ENCODE data around the gene LDHD.

Gene LDHD

DNA sequence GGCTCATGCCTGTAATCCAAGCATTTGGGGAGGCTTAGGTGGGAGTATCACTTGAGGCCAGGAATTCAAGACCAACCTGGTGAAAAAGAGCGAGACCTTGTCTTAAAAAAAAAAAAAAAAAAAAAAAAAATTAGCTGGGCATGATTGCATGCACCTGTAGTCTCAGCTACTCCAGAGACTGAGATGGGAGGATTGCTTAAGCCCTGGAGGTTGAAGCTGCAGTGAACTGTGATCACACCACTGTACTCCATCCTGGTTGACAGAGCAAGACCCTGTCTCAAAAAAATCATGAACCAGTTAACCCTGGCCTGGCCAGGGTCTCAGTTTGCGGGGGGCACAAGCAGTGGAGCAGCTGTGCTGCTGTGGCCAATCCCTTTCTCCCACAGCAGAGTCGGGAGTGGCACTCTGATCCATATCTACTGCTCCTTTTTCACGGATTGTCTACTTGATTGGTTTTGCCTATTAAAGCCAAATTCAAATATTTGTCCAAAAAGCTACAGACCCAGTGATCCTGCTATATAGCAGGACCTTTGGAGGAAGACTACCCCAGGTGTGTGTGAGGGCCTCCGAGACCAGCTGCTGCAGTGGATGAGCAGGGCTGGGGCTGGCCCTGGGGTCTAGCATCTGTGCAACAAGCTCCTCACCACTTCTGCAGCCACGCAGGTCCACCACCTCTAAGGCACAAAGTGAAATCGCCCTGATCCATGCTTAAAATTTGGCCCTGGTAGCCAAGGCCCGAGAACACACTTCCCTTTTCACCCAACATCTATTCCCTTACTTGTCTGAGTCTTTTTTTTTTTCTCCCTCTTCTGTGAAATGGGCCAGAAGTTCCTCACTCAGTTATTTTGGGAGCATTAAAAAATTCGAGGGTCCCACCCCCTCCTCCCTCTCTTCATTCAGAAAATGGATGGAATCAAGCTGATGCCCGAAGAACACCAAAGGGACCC is 48.2 kb downstream of the LDHD start:
- Histone ChIP-seq H3K79me2 (ENCODE audit: insufficient read depth, low read length) (peaks cover 100% of the 10 kb centered on the region), H3F3A (ENCODE audit: low read depth) (no peaks in the 10 kb centered on the region), H3K4me3 (ENCODE audit: low read length, poor library complexity, severe bottlenecking) (no peak overlapping the region), H3K9me3 (ENCODE audit: insufficient read depth, low read depth, low read length) (no peaks in the 10 kb centered on the region), H3K27me3 (ENCODE audit: insufficient read depth, low read length, poor library complexity, severe bottlenecking) (no peaks in the 10 kb centered on the region), H2AFZ (ENCODE audit: low read length) (no peak overlapping the region), H3K36me3 (ENCODE audit: insufficient read depth, low read length) (peaks cover 26% of the 10 kb centered on the region; the same call in 1 of the 2 replicates), H3K9me2 (replicated peaks; ENCODE audit: low read depth, low read length) (no peaks in the 10 kb centered on the region), H3K4me1 (ENCODE audit: insufficient read depth, low read length, poor library complexity, severe bottlenecking) (peaks cover 91% of the 10 kb centered on the region), H3K4me2 (ENCODE audit: low read depth, low read length, poor library complexity, severe bottlenecking) (peak overlapping the region; percentile 35), H3K9ac (ENCODE audit: low read depth, low read length, poor library complexity, severe bottlenecking) (peak overlapping the region; percentile 39), H4K20me1 (ENCODE audit: insufficient read depth, low read length, poor library complexity, severe bottlenecking) (peaks cover 49% of the 10 kb centered on the region)
- TF ChIP-seq, protein P1, sequence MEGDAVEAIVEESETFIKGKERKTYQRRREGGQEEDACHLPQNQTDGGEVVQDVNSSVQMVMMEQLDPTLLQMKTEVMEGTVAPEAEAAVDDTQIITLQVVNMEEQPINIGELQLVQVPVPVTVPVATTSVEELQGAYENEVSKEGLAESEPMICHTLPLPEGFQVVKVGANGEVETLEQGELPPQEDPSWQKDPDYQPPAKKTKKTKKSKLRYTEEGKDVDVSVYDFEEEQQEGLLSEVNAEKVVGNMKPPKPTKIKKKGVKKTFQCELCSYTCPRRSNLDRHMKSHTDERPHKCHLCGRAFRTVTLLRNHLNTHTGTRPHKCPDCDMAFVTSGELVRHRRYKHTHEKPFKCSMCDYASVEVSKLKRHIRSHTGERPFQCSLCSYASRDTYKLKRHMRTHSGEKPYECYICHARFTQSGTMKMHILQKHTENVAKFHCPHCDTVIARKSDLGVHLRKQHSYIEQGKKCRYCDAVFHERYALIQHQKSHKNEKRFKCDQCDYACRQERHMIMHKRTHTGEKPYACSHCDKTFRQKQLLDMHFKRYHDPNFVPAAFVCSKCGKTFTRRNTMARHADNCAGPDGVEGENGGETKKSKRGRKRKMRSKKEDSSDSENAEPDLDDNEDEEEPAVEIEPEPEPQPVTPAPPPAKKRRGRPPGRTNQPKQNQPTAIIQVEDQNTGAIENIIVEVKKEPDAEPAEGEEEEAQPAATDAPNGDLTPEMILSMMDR (conservative IDR thresholded peaks at IDR 0.05; ENCODE audit: low read length): no peak

DNA sequence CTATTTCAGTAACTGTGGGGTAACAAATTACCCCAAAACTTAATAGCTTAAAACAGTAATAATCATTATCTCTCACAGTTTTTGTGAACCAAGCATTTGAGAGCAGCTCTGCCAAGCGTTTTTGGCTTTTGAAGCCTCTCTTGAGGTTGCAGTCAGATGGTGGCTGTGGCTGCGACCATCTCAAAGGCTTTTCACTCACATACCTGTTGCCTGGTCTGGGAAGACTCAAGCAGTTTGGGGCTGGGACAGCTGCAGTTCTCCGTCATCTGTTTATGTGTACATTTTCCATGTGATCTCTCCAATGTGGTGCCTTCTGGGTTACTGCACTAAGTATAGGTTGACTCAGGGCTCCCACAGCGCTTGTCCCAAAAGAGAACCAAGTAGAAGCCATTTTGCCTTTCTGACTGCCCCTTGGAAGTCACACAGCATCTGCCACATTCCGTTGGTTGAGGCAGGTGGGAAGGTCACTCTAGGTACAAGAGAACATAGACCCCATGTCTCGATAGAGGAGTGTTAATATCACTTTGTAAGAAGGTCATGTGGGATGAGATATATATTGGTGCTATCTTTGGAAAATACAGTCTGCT is 49.6 kb downstream of the LDHD start:
- H3K9me2 ChIP-seq (replicated peaks; ENCODE audit: low read depth, low read length): no peaks in the 10 kb centered on the region
- H3F3A ChIP-seq (ENCODE audit: low read depth): no peaks in the 10 kb centered on the region
- peaks cover 58% of the 10 kb centered on the region for H4K20me1 ChIP-seq (ENCODE audit: insufficient read depth, low read length, poor library complexity, severe bottlenecking)
- no peak overlapping the region for H2AFZ ChIP-seq (ENCODE audit: low read length)
- peak overlapping the region; percentile 36 for H3K4me2 ChIP-seq (ENCODE audit: low read depth, low read length, poor library complexity, severe bottlenecking)
- no peaks in the 10 kb centered on the region for H3K27me3 ChIP-seq (ENCODE audit: insufficient read depth, low read length, poor library complexity, severe bottlenecking)
- peaks cover 92% of the 10 kb centered on the region for H3K4me1 ChIP-seq (ENCODE audit: insufficient read depth, low read length, poor library complexity, severe bottlenecking)
- no peaks in the 10 kb centered on the region for H3K9me3 ChIP-seq (ENCODE audit: insufficient read depth, low read depth, low read length)
- no peak for TF ChIP-seq EZH2phosphoT487 (IDR thresholded peaks at IDR 0.05; ENCODE audit: borderline replicate concordance)
- TF ChIP-seq, protein P1 (conservative IDR thresholded peaks at IDR 0.05; ENCODE audit: low read length): no peak
- H3K79me2 ChIP-seq (ENCODE audit: insufficient read depth, low read length): peaks cover 100% of the 10 kb centered on the region
- peak overlapping the region; percentile 3 for H3K4me3 ChIP-seq (ENCODE audit: low read length, poor library complexity, severe bottlenecking)
- H3K9ac ChIP-seq (ENCODE audit: low read depth, low read length, poor library complexity, severe bottlenecking): peak overlapping the region; percentile 39
- peaks cover 26% of the 10 kb centered on the region; the same call in 1 of the 2 replicates for H3K36me3 ChIP-seq (ENCODE audit: insufficient read depth, low read length)

DNA sequence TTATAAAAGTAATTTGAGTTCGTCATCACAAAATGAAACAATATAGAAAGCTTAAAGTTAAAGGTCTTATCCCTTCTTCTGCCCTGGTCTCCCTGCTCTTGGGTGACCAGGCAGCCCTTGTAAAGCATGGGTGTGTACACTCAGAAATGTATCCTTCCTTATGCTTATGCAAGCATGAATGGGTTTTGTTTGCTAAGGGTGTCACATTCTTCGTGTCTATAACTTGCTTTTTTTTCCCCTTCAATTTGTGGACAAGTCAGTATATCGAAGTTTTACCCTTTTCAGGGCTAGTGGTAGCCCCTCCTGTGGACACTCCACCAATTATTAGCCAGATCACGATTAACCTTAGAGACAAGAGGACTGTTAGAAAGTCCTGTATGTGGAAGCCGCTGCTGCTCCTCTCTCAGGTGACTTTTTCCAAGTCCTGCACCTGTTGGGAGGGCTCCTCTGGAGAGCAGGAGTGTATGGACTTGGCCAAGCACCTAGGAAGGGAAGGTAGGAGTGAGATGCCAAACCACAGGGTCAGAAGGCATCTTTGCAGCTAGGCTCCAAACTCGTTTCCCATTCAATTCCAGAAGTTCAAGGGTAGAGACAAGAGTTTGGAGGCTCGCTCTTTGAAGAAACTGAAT is 50.9 kb downstream of the LDHD start:
- Histone ChIP-seq H3K27me3 (ENCODE audit: insufficient read depth, low read length, poor library complexity, severe bottlenecking) (no peaks in the 10 kb centered on the region), H3K9me2 (replicated peaks; ENCODE audit: low read depth, low read length) (no peaks in the 10 kb centered on the region), H2AFZ (ENCODE audit: low read length) (no peak overlapping the region), H3K9ac (ENCODE audit: low read depth, low read length, poor library complexity, severe bottlenecking) (peak overlapping the region; percentile 84), H3K4me3 (ENCODE audit: low read length, poor library complexity, severe bottlenecking) (peak overlapping the region; percentile 70), H3K79me2 (ENCODE audit: insufficient read depth, low read length) (peaks cover 100% of the 10 kb centered on the region), H3K4me1 (ENCODE audit: insufficient read depth, low read length, poor library complexity, severe bottlenecking) (peaks cover 90% of the 10 kb centered on the region), H3K4me2 (ENCODE audit: low read depth, low read length, poor library complexity, severe bottlenecking) (peak overlapping the region; percentile 96), H3K9me3 (ENCODE audit: insufficient read depth, low read depth, low read length) (no peaks in the 10 kb centered on the region), H3K36me3 (ENCODE audit: insufficient read depth, low read length) (peaks cover 22% of the 10 kb centered on the region; the same call in 1 of the 2 replicates), H3F3A (ENCODE audit: low read depth) (no peaks in the 10 kb centered on the region), H4K20me1 (ENCODE audit: insufficient read depth, low read length, poor library complexity, severe bottlenecking) (peaks cover 67% of the 10 kb centered on the region)
- no peak for TF ChIP-seq EZH2phosphoT487 (IDR thresholded peaks at IDR 0.05; ENCODE audit: borderline replicate concordance)
- TF ChIP-seq, protein P1 (conservative IDR thresholded peaks at IDR 0.05; ENCODE audit: low read length): no peak

Data from Loucy (cell line).